Measurements from ENCODE around the gene STX18.
A peak's percentile ranks its signal among the peaks of the same experiment; 100 is the strongest.
"Not testable (repeated sequence)": the region's sequence is repeated elsewhere in the genome, so short reads cannot be mapped to it uniquely, and the experiment has no call there.

The STX18 gene

DNA sequence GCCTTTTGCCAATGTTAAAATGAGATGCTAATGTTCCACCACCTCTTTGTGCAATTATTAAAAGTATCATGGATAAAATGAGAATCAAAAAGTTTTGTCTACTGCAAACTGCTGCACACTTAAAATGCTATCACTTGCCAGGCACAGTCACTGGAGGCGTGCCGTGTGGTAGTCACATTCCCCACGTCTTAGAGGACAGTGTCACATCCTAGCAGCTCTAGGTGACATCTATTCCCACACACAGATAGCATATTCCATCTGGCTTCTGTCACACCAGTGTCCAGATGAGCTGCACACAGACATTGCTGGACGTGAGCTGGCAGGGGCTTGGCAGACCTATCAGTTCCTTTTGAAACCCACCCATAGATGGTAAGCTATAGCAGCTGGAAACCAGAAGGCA, 107.9 kb downstream of the STX18 start:
- no peak for DNase-seq

DNA sequence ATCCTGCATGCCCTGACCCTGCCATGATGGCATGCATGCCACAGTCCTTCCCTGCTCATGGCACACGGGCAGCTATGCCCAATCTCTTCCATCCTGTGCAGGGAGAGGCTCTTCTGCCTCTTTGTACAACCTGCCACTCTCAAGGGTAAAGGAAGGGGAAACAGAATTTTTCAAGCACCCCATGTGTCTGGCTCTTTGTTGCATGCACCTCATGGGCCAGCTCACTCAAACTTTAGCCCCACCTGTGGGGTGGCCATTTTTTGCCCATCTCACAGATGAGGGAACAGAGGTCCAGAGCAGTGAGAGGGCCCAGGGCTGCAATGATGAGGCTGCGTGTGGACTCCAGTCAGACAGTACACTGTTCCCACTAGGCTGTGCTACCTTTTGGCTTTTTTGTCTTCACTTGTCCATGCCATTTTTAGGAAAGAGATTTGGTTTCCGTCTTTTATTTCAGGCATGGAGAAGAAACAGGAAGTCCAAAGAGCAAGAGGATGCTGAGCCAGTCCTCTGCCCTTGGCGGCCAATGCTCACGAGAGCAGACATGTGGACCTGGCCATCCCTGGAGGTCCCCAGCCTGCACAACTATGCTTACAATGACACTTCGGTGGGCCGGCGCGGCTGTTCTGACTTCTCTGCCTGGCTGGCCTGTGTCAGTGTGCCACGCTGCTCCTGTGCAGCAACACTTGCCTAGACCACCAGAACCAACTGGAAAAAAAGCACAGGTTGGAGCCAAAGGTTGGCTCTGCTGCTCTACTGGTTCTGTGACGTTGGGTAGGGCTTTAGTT, 109.3 kb downstream of the STX18 start:
- no peak for DNase-seq

DNA sequence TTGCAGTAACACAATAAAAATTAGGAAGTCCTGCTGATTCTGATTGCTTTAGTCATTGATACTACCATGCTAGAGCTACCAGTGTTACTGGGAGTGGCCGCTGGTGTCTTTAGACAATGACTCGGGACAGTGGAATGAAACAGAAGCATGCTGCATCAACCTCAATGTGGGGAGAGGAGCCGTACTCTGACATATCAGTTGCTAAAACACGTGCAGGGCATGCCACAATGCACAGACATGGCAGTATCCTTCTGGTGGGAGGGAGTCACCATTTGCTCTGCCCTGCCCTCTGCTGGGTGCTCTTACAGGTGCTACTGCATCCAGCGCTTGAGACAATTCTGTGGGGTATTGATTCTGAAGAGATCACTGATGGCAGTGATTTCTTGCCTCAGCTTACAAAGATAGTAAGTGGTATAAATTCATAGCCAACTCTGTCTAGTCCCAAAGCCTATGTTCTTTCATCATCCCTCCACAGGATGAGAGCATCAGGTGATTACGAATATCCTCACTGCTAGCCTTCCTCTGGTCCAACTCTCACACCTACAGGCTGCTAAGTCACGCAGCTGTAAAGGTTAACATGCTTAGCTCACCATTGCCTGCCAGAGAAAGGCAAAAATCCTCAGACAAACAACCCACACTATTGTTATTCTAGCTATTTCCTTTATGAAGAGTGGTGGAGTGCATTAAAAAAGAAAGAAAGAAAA, 111.2 kb downstream of the STX18 start:
- peak; percentile 17 to 51 for DNase-seq

DNA sequence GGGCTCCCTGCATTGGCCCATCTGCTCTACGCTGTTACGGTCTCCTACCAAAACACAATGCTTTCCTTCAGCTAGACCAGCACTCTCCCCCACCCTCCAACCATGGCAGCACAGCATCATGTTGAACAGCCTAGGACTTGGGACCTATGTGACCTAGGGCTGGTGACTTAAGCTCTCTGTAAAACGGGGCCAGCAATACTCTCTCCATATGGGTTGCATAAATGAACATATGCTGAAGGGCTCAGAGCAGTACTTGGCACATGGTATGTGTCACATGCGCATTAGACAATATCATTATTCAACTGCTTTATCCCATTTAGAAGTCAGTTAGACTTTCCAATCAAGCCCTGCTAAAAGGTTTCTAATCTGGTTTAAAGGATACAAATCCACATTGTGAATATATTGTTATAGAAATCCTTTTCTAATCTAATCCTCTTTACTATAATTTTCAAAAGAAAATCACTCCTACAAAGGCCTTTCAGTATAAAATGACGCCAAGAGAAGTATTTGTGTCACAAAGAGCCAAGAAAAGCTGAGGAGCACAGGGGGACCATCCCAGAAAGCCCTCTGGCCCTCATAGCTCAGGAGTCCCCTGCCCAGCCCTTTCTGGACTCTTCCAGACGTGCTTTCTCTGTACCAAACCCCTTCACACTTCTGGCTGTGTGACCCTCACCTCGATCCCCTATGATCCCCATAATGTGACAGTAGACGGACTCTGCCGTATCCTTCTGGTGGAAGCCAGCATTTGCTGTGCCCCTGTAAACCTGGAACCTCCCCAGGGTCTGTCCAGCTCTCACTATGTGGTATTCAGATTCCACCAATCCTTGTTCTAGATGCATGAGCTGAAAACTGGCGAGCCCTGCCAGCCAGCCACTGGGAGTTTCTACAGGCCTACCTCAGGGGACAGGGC, 112.6 kb downstream of the STX18 start:
- no peak for DNase-seq

DNA sequence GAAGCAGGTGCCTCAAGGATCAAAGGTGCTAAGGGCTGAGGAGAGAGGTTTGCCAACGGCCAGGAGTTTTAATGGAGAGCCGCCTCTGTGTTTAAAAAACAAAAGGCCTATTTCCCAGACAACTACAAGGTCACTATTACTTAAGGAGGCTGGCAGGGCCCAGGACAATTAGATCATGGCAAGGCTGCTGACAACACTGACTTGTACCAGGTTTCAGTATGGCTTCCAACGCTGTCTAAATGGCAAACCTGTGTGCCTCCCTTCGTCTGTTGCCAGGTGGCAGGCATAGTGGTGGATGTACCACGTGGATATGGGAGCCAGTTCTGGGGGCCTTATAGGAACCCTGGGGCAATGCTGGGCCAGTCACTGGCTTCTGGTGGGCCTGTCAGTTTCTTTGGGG, 114.0 kb downstream of the STX18 start:
- no peak for DNase-seq

DNA sequence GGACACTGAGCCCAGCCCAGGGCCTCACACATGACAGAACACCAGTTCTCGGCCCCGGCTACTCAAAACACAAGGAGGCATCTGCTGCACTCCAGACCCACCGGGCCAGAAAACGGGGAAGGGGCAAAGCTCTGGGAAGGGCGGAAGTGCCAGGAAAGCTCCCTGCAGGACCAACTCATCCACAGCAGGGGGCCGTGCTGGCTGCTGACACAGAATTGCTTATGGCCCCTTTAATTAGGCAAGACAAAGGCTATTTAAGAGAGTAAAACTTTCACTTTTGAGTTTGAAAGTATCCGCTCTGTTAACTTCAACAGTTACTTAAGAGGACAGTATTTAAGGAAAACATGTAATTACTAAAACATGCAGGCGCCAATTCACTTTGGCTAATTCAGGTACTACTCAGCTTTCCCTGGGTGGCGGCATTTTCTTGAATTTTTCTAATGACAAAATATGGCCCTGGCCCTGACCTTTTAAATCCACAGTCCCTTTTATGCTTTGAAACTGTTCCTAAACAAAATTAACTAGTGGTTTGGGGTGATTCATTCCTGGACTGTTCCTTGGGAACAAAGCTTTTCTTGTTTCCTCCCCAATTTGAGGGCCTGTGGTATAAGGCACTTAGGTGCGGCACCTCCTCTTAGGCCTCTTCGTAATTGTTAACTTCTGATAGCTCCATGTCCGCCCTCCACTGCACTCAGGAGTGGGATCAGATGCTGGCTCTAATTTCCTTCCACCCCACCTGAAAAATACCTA, 114.6 kb downstream of the STX18 start:
- DNase-seq: no peak

DNA sequence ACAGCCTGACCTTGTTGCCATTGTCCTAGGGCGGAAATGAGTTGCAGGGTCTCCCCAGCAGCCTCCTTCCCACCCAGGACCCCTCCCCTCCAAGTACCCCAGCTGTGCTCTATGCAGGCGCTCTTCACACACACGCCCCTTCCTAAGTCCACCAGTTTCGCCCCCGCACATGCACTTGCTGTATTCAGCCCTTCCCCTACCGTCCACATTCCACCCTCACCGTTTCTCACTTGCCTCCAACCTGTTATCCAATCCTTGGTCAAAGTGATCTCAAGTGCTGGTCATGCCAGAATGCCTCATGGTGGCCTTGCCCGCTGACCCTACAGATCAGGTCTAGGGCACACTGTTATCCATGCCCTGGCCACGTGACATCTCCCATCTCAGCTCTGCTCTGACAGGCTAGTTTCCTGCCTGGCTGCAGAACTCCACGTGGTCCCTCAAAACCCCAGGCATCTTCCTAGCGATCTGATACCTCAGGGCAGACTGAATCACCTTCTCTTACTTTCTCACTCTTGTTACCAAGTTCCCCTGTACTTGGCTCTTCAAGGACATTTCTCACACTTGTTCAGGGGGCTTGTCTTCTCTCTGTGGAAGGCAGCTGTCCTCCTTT, 115.2 kb downstream of the STX18 start:
- DNase-seq: no peak

DNA sequence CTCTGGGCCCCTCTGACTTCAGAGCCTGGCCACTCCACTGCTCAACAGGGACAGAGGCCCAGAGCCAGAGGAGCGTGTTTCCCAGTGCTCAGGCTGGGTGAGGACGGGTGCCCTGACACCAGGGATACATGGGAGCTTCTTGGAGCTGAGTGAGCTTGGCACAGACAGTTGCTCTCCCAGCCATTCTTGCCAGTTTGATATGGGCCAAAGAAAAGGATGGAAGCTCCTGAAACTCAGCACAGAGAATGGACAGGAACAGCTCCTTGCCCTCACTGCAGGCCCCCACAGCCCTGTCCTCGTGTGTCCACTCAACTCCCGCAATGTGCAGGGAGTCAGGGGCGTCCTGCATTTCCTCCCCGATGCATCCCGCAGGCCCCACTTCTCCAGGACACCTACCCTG, 116.2 kb downstream of the STX18 start:
- DNase-seq: no peak

DNA sequence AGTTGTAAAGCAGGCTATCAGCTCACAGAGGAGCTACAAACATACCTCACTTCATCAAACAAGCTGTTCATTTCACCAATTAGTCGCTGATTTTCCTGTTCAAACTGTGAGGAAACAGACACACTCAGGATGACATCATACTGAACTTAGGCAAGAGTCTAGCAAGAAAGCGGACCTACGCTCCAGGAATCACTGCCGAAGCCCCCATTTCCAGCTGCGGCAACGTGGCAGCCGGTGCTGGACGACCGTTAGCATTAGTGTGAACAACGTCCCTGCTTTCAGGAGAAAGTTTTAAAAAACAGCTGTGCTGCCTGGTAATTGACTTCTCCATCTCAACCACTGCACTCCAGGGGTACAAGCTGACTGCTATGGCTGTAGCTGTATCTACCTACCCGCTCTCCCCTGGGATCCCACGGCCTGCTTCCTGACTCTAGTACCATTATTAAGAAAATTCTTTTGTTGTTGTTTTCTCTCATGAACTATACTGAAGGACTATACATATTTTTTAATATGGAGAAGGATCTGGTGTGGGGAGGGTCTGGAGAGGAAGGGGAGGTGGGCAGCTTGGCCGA, 116.6 kb downstream of the STX18 start:
- DNase-seq: no peak

DNA sequence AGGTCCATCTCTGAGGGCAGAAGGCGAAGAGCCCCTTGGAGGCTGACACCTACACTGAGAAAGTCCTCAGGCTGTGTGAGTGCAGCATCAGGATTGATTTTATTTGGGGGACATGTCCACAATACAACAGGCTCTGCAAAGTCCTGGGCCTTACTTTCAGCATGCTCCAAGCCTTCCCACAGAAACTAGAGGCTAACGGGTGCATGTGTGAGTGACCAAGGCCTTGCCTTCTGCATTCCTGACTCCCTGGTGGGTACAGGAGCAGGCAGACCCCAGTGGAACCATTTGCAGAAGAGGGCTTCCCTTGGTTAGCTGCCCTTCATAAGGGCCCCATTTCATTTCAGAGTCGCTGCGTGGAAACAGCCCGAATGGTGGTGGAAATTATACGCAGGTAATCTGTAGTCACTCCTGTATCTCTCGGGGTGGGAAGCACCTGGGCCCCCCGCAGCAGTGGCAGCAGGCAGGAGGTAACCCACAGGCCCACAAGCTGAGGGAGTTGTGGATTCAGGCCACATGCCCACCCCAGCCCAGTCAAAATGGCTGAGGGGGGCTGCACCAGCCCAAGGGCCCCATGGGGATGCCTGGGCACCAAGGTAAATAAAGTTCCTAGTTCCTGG, 117.2 kb downstream of the STX18 start:
- DNase-seq: no peak

DNA sequence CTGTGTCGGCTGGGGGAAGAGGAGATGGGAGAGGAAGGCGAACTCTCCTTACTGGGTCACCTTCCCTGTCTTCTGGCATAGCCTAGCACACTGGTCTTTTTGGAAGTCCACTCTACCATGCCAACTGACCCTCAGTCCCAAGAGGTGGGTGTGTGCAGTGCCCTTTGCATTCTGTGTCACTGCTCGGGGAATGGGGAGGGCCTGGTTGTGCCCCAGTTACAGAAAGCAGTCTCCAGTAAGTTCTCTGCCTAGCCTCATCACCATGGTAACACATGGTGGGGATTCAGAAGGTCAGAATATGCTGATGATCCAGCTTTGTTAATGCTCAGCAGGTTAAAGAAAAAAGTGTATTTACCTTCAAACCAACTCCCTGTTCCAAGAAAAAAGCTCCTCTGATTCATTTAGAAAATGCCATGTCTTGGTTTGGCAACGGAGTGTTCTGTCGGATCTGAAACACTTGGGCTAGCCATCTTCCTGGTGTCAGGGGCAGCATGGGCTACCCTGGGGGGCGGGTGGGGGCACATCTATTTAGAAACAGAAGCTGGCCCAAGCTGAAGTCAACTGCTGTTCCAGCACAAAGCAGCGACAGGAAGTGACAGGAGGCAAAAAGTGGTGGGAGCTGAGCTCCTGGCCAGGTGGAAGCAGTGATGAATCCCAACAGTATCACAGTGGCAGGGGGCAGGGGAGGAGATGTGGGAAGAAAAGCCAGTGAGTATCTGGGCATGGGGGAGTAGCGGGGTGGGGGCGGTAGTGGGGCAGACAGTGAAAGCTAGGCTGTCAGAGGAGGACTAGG, 117.9 kb downstream of the STX18 start:
- DNase-seq: no peak

DNA sequence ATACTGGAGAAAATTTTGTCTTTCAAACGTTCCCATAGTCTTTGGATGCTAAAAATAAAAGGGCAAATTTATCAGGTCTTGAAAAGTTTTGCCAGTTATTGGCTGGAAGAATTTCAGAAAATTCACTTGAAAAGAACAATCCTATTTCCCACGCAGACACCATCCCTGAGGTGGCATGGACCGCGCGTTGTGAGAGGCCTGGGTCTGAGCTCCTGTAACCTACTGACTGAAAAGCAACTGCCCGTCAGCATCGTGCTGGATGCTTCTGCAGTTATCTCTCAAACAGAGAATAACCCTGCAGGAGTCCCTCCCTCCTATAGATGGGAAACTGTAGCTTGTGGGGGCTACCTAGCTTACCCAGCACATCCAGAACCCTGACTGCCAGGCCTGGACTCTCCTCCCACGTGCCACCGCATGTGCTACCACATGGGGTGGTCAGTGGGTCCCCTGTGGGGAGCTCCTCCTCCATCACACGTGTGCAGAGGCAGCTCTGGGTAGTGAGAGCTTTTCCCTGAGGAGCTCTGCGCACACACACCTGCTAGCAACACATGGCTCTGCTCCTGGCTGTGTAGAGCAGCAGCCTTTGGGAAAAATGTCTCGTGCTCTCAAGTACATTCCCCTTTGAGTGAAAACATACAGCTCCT, 118.9 kb downstream of the STX18 start:
- DNase-seq: no peak

DNA sequence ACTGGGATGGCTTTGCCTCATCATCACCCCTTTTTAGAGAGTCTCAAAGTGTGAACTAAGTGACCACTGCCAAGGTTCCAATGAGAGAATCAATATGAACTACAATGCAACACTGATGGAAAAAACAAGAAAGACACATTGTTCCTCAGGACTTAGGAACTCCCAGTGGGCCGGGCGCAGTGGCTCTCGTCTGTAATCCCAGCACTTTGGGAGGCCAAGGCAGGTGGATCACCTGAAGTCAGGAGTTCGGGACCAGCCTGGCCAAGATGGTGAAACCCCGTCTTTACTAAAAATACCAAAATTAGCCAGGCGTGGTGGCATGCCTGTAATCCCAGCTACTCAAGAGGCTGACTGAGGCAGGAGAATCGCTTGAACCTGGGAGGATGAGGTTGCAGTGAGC, 119.7 kb downstream of the STX18 start:
- not testable (repeated sequence) for DNase-seq

DNA sequence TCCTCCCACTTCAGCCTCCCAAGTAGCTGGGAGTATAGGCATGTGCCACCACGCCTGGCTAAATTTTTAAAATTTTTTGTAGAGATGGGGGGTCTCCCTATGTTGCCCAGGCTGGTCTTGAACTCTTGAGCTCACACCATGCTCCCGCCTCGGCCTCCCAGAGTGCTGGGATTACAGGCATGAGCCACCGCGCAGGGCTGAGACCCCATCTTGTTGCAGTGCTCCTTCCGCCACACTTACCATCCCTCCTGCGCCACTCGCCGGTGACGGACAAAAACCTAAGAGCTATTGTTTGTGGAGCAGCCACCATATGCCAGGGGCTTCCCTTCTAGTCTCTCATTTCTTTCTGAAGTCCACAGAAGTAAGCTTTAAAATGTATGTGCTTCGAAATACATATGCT, 120.5 kb downstream of the STX18 start:
- DNase-seq: no peak

DNA sequence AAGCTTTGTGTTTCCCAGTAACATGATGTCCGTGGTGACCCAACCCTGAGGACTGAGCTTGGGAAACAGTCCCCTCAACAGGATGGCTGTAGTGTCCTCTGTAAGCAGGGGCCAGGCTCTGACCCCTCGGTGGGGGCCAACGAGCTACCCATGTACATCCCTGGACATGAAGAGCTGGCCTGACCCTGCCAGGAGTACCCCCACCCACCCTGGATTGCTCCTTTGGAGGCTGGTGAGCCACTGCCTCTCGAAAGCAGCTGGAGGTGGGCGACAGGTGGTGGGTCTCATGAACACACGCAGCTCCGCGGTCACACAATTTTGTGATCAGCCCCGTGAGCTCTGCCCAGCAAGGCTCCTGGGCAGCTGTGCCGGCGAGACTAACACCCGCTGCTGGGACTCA, 121.4 kb downstream of the STX18 start:
- DNase-seq: no peak

DNA sequence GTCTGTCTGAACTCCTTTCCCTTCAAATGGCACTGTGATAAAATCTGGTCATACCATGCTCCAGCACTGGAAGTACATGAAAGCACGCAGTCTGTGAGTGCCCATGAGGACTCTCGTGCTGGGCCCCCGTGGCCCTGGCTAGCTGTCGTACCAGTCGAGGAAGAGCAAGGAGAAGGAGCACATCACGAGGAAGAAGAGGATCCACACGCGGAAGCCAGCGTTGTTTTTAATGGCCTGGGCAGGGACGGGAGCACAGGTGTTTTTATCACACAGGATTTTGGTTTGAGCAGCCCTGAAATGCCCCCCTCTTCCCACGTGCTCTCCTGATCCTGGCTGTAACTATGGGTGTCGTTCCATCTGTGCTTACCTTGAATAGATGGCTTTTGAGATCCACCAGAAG, 122.0 kb downstream of the STX18 start:
- no peak for DNase-seq

DNA sequence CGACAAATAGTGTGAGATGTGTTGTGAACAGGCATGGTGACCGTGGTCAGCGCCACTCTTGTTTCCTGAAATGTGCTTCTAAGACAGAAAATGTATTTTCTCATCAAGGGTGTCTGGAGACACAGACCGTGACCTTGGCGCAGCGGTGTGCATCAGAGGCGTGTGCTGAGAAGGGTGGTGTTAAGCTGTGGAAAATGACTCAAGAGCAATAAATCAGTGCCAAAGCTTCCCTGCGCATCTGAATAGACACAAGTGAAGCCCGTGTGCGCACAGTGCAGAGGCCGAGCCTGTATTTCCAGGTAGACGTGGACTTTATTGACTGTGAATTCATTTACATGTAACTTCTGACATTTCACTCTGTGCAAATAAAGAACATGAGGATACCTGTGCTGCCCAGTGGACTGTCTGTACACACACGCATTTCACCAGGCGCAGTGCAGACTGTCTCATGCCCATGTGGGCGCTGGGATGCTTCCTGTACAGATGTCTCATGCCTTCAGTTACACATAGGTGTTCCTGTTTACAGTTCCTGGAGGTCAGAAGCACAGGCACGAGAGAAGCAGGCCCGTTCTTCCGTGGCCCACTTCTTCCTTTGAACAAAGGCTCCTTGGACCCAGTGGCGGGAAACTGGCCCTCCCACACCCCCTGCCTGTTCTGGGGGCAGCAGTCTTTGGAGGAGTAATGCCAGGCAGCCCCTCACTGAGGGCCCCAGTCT, 123.0 kb downstream of the STX18 start:
- no peak for DNase-seq

DNA sequence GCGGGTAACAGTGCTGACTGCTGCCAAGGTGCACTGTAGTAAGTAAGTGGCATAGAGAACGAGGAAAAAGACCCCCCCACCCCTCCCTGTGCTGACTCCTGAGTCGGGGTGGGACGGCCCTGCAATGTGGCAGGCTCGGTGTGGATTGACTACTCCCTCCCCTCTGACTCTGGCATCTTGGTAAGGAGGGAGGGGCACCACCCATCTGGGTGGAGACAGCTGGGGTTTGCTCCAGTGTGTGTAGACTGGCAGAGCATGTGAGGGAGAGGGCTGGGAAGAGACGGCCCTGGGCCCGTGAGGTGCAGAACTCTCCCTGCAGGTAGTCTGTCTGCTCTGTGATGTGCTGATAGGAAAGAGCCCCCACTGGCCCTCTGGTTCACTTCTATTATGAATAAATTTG, 124.0 kb downstream of the STX18 start:
- DNase-seq: no peak

DNA sequence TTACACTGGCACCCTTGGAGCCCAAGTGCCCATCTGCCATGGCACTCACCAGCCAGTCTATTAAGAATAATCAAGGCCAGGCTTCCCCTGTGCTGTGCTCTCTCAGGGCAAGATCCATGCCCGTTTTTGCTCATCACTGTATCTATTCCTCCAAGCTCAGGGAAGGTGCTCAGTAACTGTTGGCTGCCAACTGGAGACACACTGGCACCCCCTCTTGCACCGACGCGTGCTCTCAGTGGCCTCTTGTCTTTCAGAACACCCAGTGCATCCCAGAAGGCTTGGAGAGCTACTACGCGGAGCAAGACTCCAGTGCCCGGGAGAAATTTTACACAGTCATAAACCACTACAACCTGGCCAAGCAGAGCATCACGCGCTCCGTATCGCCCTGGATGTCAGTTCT, 124.9 kb downstream of the STX18 start:
- no peak for DNase-seq

Measured in SW 1271 (cell line).